Esophagus muscularis mucosa (tissue), 4 donors: Measurements from ENCODE around the gene PRKCD. TPM values are rescaled to one million over a fixed set of nuclear protein-coding genes. Genes with fewer than 3 reads are reported as not detected.
A peak's percentile ranks its signal among the peaks of the same experiment; 100 is the strongest.

Experiments
- DNase-seq: peaks from one replicate; pipeline ENCODE4 v3.0.0-alpha.2; 2017; ENCODE audit errors: extremely low spot score
- H3K27ac ChIP-seq, 4 donors: fragments of 200-600 bp; sonication (generic); replicated peaks in 1 of 4; 1 replicate in 3 of 4; 2 replicates in 1 of 4; pipeline ENCODE4 v1.5.1; 2016 to 2019; ENCODE audit warnings: mild to moderate bottlenecking in 1 of 4
- H3K27me3 ChIP-seq, 4 donors: fragments of 200-600 bp; sonication (generic); one replicate each; pipeline versions ENCODE4 v1.5.1 to v1.6.0; 2016 to 2019
- H3K36me3 ChIP-seq, 4 donors: fragments of 200-600 bp; sonication (generic); one replicate each; pipeline ENCODE4 v1.5.1; 2016 to 2019
- H3K4me1 ChIP-seq, 4 donors: fragments of 200-600 bp; sonication (generic); one replicate each; pipeline ENCODE4 v1.5.1; 2016 to 2019
- H3K4me3 ChIP-seq, 4 donors: fragments of 200-600 bp; sonication (generic); 1 replicate in 2 of 4; 2 replicates in 2 of 4; pipeline ENCODE4 v1.5.1; 2016 to 2019; ENCODE audit warnings: mild to moderate bottlenecking in 4 of 4, moderate library complexity in 1 of 4
- H3K9me3 ChIP-seq, 4 donors: fragments of 200-600 bp; sonication (generic); 1 replicate in 3 of 4; 2 replicates in 1 of 4; pipeline ENCODE4 v1.5.1; 2016 to 2019
- CTCF ChIP-seq, 3 experiments: fragments of 200-600 bp in 2 of 3; fragments of 450-650 bp in 1 of 3; sonication (generic) in 2 of 3; IDR thresholded peaks; one replicate each; pipeline ENCODE4 v1.5.1; 2017 to 2019; ENCODE audit warnings: antibody characterized with exemption in 3 of 3, mild to moderate bottlenecking in 2 of 3, moderate library complexity in 1 of 3
- EP300 ChIP-seq: sonication (generic); formaldehyde crosslinking; IDR thresholded peaks from one replicate; pipeline ENCODE4 v1.6.1; 2017; ENCODE audit warnings: antibody characterized with exemption
- POLR2A ChIP-seq: fragments of 450-650 bp; IDR thresholded peaks from one replicate; pipeline ENCODE4 v1.6.1; 2017; ENCODE audit warnings: antibody characterized with exemption, moderate library complexity, mild to moderate bottlenecking, low read depth
- POLR2AphosphoS5 ChIP-seq, 2 donors: sonication (generic); formaldehyde crosslinking; IDR thresholded peaks; one replicate each; pipeline ENCODE4 v1.6.1; 2017; ENCODE audit warnings: antibody characterized with exemption in 2 of 2
- WGBS: methylation state at CpG from one replicate; pipeline ENCODE4 v1.1.5; 2018; 5-methylcytosine and 5-hydroxymethylcytosine counted together
- intact Hi-C: fragments of 100-400 bp; cut with DNase I; formaldehyde crosslinking; loops from one replicate; pipeline ENCODE4 v1.15.1; 2023
- total RNA-seq, 4 donors: library from RNA; depleted of rRNA; stranded (reverse); fragments of >200 nt; gene quantifications; one replicate each; pipeline versions ENCODE4 v1.1.0 to v1.2.1, GENCODE V29; 2016

Gene PRKCD
- total RNA-seq, 4 donors from 2014 or later: 7.0 to 16.7 (median 12.4) TPM

- no peaks in the 10 kb centered on the region for H3K9me3 ChIP-seq
- H3K27me3 ChIP-seq: no peaks in the 10 kb centered on the region
- H3K36me3 ChIP-seq: peaks cover 0 to 13% (median 10%) of the 10 kb centered on the region in 4 donors
- TF ChIP-seq EP300 (no peak), POLR2AphosphoS5 (IDR thresholded peaks at IDR 0.05) (peak in 1 of 2 donors; percentile 17), POLR2A (no peak), CTCF (IDR thresholded peaks at IDR 0.05) (peak in 2 of 3 experiments; percentile 93 to 100)
- WGBS: 41% methylated on average over 17 of the region's 36 CpGs
- no peak overlapping the region for H3K27ac ChIP-seq
- intact Hi-C loops: loop anchor here (1.0 to 5.0 kb wide), 2 partner anchors 64 to 82 kb away; partner anchors contain the start of gene RFT1
- no peak for DNase-seq
- no peak overlapping the region for H3K4me3 ChIP-seq
- peaks cover 25 to 37% (median 33%) of the 10 kb centered on the region in 4 donors for H3K4me1 ChIP-seq
Observed at GRCh38 chr3:53195602-53196574, 34.9 kb downstream of the PRKCD start.

- DNase-seq: no peak
- Histone ChIP-seq H3K4me3 (no peak overlapping the region), H3K9me3 (no peaks in the 10 kb centered on the region), H3K27ac (no peak overlapping the region), H3K4me1 (peaks cover 25 to 37% (median 33%) of the 10 kb centered on the region in 4 donors), H3K27me3 (no peaks in the 10 kb centered on the region), H3K36me3 (peaks cover 0 to 9% (median 5%) of the 10 kb centered on the region in 4 donors)
- TF ChIP-seq POLR2AphosphoS5 (IDR thresholded peaks at IDR 0.05) (no peak), CTCF (IDR thresholded peaks at IDR 0.05) (no peak), EP300 (no peak), POLR2A (no peak)
- WGBS: 58% methylated on average over 17 of the region's 17 CpGs
- intact Hi-C loops: loop anchor here (5.0 kb wide), 1 partner anchor 64 kb away; the partner anchor contains the start of gene RFT1
Observed at GRCh38 chr3:53196575-53197407, 35.8 kb downstream of the PRKCD start.

- 66% methylated on average over 9 of the region's 10 CpGs for WGBS
- no peaks in the 10 kb centered on the region for H3K27me3 ChIP-seq
- DNase-seq: no peak
- TF ChIP-seq POLR2A: no peak
- TF ChIP-seq EP300: no peak
- no peak for TF ChIP-seq POLR2AphosphoS5 (IDR thresholded peaks at IDR 0.05)
- no peak for TF ChIP-seq CTCF (IDR thresholded peaks at IDR 0.05)
- H3K4me1 ChIP-seq: peaks cover 21 to 29% (median 26%) of the 10 kb centered on the region in 4 donors
- H3K4me3 ChIP-seq: no peak overlapping the region
- intact Hi-C loops: loop anchor here (5.0 kb wide), 1 partner anchor 66 kb away; the partner anchor contains the start of gene RFT1
- no peaks in the 10 kb centered on the region for H3K9me3 ChIP-seq
- no peak overlapping the region for H3K27ac ChIP-seq
- H3K36me3 ChIP-seq: no peaks in the 10 kb centered on the region
Observed at GRCh38 chr3:53198256-53198977, 37.4 kb downstream of the PRKCD start.

- Histone ChIP-seq H3K36me3 (no peaks in the 10 kb centered on the region), H3K9me3 (no peaks in the 10 kb centered on the region), H3K4me1 (peaks cover 15 to 23% (median 21%) of the 10 kb centered on the region in 4 donors), H3K4me3 (no peak overlapping the region), H3K27ac (no peak overlapping the region), H3K27me3 (no peaks in the 10 kb centered on the region)
- intact Hi-C loops: loop anchor here (5.0 kb wide), 1 partner anchor 67 kb away; the partner anchor contains the start of gene RFT1
- DNase-seq: no peak
- 91% methylated on average over 6 of the region's 7 CpGs for WGBS
- TF ChIP-seq CTCF (IDR thresholded peaks at IDR 0.05) (no peak), POLR2AphosphoS5 (IDR thresholded peaks at IDR 0.05) (no peak), POLR2A (no peak), EP300 (no peak)
Observed at GRCh38 chr3:53198996-53199395, 38.0 kb downstream of the PRKCD start.
